Stimulated activated CD8-positive, alpha-beta memory T cell treated with anti-CD3 and anti-CD28 coated beads, Interleukin-12 subunit alpha, Interleukin-12 subunit beta, amount 100 ng/mL, for 4 hours (primary cell): Measurements from ENCODE around the gene GLE1.

Experiments
- DNase-seq: peaks from one replicate; pipeline ENCODE4 v3.0.0-alpha.2; 2020; ENCODE audit warnings: low read depth

The GLE1 gene, protein sequence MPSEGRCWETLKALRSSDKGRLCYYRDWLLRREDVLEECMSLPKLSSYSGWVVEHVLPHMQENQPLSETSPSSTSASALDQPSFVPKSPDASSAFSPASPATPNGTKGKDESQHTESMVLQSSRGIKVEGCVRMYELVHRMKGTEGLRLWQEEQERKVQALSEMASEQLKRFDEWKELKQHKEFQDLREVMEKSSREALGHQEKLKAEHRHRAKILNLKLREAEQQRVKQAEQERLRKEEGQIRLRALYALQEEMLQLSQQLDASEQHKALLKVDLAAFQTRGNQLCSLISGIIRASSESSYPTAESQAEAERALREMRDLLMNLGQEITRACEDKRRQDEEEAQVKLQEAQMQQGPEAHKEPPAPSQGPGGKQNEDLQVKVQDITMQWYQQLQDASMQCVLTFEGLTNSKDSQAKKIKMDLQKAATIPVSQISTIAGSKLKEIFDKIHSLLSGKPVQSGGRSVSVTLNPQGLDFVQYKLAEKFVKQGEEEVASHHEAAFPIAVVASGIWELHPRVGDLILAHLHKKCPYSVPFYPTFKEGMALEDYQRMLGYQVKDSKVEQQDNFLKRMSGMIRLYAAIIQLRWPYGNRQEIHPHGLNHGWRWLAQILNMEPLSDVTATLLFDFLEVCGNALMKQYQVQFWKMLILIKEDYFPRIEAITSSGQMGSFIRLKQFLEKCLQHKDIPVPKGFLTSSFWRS

GRCh38 chr9:128504485-128505413, at the start of gene GLE1:
Gene GLE1, plus strand, starts transcription at chr9:128504719. Its CDS starts 87 bp downstream, at chr9:128504806.
- DNase-seq: peak; percentile 97

DNA sequence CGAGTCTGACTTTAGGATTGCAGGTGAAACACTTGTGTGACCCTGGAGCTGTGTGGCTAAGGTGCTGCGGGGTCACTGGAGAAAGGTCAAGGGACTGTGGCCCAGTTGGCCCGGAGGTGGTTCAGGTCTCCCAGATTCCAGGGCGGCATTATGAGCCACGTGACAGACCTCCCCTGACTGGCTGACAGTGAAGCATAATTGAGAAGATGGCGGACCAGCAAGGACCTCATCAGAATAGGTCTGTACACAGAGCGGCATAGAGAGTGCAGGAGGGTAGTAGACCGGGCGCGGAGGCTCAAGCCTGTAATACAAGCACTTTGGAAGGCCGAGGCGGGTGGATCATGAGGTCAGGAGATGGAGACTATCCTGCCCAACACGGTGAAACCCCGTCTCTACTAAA, 49.5 kb upstream of the GLE1 start:
- no peak for DNase-seq

GRCh38 chr9:128455849-128456612, 48.5 kb upstream of the GLE1 start, which contains the start of gene ODF2:
Gene ODF2, plus strand, starts transcription at chr9:128456006. Its CDS starts 86 bp downstream, at chr9:128456092.
- DNase-seq: peak; percentile 98

DNA sequence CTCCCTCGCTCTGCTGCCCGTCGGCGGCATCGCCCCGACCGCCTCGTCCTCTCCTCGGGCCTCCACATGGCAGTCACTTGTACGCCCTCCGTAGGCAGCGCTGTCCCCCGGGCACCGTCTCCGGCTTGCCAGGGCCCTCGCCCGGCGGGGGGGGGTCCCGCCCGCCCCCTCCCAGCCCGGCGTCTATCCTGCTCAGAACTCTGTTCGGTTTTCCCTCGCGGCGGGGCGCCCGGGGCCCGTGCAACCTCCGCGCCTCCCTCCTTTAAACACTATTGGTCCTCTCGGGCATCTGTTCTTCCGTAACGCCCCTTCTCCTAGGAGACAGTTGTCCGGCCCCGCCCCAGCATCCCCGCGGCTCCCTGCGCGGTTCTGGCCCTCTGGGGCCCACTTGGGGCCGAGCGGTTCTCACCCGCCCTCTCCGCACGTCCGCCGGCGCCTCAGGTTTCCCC, 47.9 kb upstream of the GLE1 start:
- peak; percentile 52 for DNase-seq

GRCh38 chr9:128457207-128457606, 47.3 kb upstream of the GLE1 start:
- no peak for DNase-seq

DNA sequence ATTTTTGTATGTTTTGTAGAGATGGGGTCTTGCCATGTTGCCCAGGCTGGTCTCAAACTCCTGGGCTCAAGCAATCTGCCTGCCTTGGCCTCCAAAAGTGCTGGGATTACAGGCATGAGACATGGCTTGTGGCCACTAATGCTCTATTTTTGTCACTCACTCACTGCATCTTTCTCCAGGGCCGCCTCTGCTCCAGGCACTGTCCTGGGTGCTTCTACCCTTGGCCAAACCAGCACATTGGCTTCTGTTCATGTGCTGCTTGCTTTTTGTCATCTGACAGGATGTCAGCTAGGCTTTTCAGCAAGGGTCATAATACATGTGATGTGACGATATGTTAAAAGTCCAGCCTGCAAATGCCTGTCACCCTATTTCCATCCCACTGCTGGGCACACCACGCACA, 45.5 kb upstream of the GLE1 start:
- DNase-seq: no peak

GRCh38 chr9:128469070-128469469, 35.4 kb upstream of the GLE1 start:
- no peak for DNase-seq

GRCh38 chr9:128470560-128470959, 34.0 kb upstream of the GLE1 start:
- DNase-seq: no peak

DNA sequence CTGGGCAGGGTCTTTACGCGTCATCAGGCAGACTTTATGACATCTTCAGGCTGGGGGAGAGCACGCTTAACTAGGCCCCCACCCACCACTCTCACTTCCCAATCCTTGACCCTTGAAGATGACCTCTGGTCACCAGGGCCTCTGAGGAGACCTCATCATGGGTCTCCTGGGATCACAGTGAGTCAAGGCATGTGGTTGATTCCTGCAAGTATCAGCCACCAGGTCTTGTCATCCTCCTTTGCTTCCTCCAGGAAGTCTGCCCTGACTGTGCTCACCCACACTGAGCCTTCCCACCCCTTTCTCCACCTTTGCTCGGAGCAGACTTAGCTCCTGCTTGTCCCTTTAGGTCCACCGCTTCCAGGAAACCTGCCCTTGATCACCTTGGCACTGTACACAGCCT, 31.4 kb upstream of the GLE1 start:
- no peak for DNase-seq

GRCh38 chr9:128475867-128476266, 28.7 kb upstream of the GLE1 start:
- DNase-seq: no peak

DNA sequence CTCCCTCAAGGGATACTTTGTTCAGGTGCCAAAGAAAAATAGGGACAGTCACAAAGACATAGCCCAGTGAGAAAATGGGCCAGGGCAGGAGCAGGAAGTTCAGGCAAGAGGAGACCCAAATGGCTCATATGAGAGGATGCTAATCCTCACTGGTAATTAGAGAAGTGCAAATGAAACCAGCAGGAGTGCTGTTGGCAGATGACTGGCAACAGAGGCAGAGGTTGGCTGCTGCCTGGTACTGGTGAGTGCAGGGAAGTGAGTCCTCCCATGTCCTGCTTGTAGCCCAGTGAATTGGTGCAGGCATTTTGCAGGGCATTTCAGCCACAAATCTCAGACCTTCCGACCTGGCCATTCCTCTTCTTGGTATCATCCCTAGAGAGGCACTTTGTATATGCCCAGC, 25.3 kb upstream of the GLE1 start:
- DNase-seq: no peak

DNA sequence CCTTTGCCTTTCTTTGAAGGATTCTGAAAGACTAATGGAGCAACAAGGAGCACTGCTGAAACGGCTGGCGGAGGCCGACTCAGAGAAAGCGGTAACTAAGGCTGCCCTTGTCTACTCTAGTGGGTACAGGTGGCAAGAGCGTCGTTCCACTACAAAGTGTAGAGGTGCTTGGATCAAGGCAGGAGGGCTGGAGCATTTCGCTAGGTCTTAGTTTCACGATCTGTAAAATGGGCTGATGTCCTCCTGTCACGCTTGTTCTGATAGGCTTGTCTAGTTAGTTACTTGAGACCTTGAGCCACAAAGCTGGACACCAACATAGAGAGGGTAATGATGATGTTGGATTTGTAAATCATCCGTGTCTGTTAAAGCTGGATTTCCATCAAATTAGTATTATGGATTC, 23.0 kb upstream of the GLE1 start:
- no peak for DNase-seq

GRCh38 chr9:128482186-128482585, 22.3 kb upstream of the GLE1 start:
- DNase-seq: no peak

GRCh38 chr9:128484686-128485413, 19.7 kb upstream of the GLE1 start:
- DNase-seq: no peak

- no peak for DNase-seq
Measured at GRCh38 chr9:128485414-128485855, 19.1 kb upstream of the GLE1 start.

DNA sequence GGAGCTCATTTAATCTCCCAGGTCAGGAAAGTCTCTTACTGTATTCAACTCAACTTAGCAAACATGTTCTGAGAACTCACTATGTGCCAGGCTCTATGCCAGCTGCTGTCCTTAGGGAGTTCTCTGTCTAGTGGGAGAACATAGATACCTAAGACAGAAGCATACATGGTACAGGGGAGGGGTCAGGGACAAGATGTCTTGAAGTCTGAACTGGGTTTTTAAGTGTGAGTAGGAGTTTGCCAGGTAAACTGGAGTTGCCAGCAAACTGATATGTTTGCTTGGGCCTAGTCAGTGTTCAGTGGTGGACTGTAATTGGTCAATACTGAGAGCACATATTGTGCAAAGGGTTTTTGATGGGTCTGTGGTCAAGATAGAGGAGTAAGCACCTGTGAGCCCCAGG, 18.3 kb upstream of the GLE1 start:
- DNase-seq: no peak

- DNase-seq: no peak
Measured at GRCh38 chr9:128493424-128493823, 11.1 kb upstream of the GLE1 start.

DNA sequence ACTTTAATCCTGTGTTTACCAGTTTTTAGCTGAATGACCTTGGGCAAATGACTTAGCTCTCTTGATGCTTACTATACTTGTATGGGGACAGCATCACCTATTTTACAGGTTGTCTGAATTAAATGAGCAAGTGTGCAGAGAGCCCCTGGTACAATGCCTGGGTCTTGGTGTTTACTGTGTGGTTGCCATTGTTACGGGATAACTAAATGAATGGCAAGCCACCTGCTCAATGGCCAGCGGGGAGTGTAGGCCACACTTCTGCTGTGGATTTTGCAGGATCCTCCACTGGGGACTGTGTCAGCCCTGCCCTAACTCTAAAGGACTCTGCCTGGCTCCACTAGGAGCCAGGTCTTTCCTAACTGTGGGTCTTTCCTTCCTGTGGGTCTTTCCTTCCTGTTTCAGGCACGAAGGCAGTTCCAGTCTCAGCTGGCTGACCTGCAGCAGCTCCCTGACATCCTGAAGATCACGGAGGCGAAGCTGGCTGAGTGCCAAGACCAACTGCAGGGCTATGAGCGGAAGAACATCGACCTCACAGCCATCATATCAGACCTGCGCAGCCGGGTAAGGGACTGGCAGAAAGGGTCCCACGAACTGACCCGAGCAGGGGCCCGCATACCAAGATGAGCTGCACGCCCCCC, 10.3 kb upstream of the GLE1 start:
- DNase-seq: no peak

DNA sequence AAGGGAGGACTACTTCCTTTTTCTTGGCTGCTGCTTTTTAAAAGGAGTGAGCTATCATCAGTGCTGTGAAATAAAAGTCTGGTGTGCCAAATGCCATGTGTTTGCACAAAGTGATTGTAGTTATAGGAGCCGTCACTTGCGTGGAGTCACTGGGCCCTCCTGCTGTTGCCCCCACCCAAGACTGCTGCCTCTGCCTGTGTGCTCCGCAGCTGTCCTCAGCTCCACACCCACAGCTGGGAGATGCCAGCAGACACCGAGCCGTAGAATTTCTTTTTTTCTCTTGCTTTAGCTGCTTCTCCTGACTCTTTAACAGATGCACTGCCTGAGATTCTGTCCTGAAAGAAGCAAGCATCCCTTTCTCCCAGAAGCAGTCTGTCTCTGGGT, 9.8 kb upstream of the GLE1 start:
- DNase-seq: no peak

DNA sequence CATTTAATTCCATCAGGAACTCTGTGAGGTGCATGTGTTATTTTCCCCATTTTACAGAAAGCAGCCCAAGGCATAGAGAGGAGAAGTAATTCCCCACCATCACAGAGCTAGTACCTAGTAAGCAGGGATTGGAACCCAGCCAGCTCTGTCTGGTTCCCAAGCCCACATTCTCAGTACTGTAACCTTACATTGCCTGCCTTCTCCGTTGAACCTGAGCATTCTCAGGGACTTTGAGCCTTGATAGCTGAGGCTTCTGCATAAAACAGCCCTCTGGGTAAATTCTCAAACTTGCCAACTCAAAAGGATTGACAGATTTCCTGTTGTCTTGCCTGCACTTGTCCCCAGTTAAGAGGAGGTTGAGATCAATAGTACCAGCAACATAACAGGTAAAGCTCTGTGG, 9.2 kb upstream of the GLE1 start:
- DNase-seq: no peak
